22Rv1 (cell line): ENCODE measurements around the gene KCTD21.

ENCODE experiments used
- H3K27ac ChIP-seq: fragments of 450-650 bp; 2 replicates; pipeline ENCODE4 v1.5.1; 2017
- CTCF ChIP-seq: fragments of 450-650 bp; IDR thresholded peaks from 2 replicates; pipeline ENCODE4 v1.5.1; 2017; ENCODE audit warnings: mild to moderate bottlenecking
- ZFX ChIP-seq: fragments of 450-650 bp; IDR thresholded peaks from 2 replicates; pipeline ENCODE4 v1.6.1; 2017; ENCODE audit warnings: antibody characterized with exemption, borderline replicate concordance

The KCTD21 gene

GRCh38 chr11:78216571-78217287, 28.3 kb upstream of the KCTD21 start:
- TF ChIP-seq CTCF (no peak), ZFX (no peak)
- H3K27ac ChIP-seq, result no peak overlapping the region

- TF ChIP-seq ZFX, result no peak
- no peak for TF ChIP-seq CTCF
- H3K27ac ChIP-seq, result no peak overlapping the region
These were observed 27.6 kb upstream of the KCTD21 start for GRCh38 chr11:78216021-78216420.

- H3K27ac ChIP-seq, result no peak overlapping the region
- TF ChIP-seq CTCF (no peak), ZFX (no peak)
These were observed 26.1 kb upstream of the KCTD21 start for GRCh38 chr11:78214331-78215194.

DNA sequence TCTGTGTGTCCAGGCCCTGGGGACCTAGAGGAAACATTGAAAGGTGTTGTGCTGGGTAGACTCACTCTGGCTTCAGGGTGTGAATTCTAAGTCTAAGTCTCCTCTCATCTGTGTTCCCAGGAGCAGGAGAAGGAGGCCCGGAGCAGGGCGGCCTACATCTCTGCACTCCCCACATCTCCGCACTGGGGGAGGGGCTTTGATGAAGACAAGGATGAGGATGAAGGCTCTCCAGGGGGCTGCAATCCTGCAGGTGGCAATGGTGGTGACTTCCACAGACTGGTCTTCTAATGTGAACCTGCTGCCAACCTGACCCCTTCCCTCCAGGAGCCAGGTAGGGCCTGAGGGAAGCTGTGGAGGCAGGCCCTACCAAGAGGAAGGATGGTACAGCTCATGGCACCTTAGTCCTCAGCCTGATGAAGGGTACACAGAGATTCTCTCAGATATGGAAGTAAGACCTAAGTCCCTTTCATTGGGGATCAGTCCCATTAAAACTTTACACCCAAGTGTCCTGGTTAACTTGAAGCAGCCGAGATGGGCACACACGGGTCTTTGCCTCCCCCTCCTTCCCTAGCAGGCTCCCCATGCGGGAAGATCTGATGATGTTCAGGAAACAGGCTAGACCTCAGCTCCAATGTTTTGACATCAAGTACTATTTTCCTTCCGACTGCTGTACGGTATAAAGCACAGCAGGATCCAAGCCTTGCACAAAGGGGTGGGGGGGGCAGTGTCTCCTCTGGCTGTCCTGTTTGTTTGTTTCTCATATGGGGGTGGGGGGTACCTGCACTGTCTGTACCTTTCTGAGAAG, 25.3 kb upstream of the KCTD21 start:
- TF ChIP-seq ZFX (no peak), CTCF (no peak)
- no peak overlapping the region for H3K27ac ChIP-seq

DNA sequence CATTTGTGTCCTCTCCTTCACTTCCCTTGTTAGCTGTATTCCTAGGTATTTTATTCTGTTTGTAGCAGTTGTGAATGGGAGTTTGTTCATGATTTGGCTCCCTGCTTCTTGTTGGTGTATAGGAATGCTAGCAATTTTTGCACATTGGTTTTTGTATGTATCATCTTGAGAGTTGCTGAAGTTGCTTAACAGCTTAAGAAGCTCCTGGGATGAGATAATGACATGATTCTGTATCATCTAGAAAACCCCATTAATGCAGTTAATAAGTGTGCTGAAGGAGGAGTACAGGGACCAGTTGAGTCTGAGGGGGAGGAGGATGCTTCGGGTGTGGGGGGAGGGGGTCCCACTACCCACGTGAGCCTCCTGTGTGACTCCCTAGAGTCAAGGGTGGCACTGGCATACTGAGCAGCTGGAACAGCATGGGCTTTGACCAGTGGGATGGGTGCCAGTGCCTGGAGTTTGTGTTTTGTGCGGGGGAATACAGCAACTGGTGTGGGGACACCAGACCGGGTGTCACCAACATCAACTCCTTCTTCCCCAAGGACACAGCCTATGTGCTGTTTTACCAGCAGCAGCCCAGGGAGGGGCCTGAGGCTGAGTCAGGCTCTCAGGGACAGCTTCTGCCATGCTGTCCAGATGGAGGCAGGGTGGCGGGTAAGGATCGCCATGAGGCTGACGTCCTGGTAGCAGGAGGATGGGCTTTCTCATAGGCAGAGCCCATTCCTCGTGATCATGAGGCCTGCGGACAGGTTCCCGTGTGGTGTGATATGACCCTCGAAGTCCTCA, 24.4 kb upstream of the KCTD21 start:
- no peak for TF ChIP-seq CTCF
- no peak for TF ChIP-seq ZFX
- no peak overlapping the region for H3K27ac ChIP-seq

GRCh38 chr11:78211565-78211964, 23.1 kb upstream of the KCTD21 start:
- TF ChIP-seq ZFX (no peak), CTCF (no peak)
- no peak overlapping the region for H3K27ac ChIP-seq
